Adrenal gland (tissue), 12 donors: ENCODE measurements around the gene ARHGEF25. TPM values are rescaled to one million over a fixed set of nuclear protein-coding genes. Genes with fewer than 3 reads are reported as not detected.

Source experiments
- DNase-seq, 7 donors: peaks; one replicate each; pipeline ENCODE4 v3.0.0-alpha.2; 2019 to 2020
- H3K27ac ChIP-seq, 5 donors: fragments of 200-600 bp; sonication (generic) in 4 of 5; 1 replicate in 3 of 5; 2 replicates in 2 of 5; pipeline versions ENCODE4 v1.5.1 to v1.8.0; 2016 to 2020; ENCODE audit warnings: mild to moderate bottlenecking in 1 of 5
- H3K27me3 ChIP-seq: fragments of 200-600 bp; 2 replicates; pipeline ENCODE4 v1.8.0; 2021
- H3K36me3 ChIP-seq, 2 donors: fragments of 200-600 bp; replicated peaks in 1 of 2; 1 replicate in 1 of 2; 2 replicates in 1 of 2; pipeline versions ENCODE4 v1.5.1 to v1.8.0; 2018 to 2022
- H3K4me1 ChIP-seq, 2 donors: fragments of 200-600 bp; replicated peaks in 1 of 2; 1 replicate in 1 of 2; 2 replicates in 1 of 2; pipeline versions ENCODE4 v1.5.1 to v1.8.0; 2018 to 2021
- H3K4me3 ChIP-seq, 4 donors: fragments of 200-600 bp; sonication (generic) in 3 of 4; one replicate each; pipeline ENCODE4 v1.5.1; 2016 to 2018
- H3K9me3 ChIP-seq, 3 donors: fragments of 200-600 bp; sonication (generic) in 1 of 3; replicated peaks in 1 of 3; 1 replicate in 2 of 3; 2 replicates in 1 of 3; pipeline versions ENCODE4 v1.5.1 to v1.8.0; 2016 to 2021
- CTCF ChIP-seq, 6 experiments: fragments of 450-650 bp in 4 of 6; fragments of 200-600 bp in 2 of 6; sonication (generic) in 1 of 6; IDR thresholded peaks; 1 replicate in 5 of 6; 2 replicates in 1 of 6; pipeline versions ENCODE4 v1.5.1 to v1.8.0; 2016 to 2021; ENCODE audit warnings: antibody characterized with exemption in 6 of 6, mild to moderate bottlenecking in 2 of 6, moderate library complexity in 1 of 6
- POLR2A ChIP-seq, 2 donors: fragments of 450-650 bp; IDR thresholded peaks; one replicate each; pipeline ENCODE4 v1.6.1; 2017; ENCODE audit warnings: antibody characterized with exemption in 2 of 2, mild to moderate bottlenecking in 2 of 2, moderate library complexity in 1 of 2
- WGBS, 4 donors: extraction: QIAGEN DNeasy Blood & Tissue Kit in 2 of 4; methylation state at CpG; one replicate each; pipeline versions ENCODE4 v1.1.5 to v1.1.7; 2013 to 2017; 5-methylcytosine and 5-hydroxymethylcytosine counted together
- intact Hi-C, 2 donors: fragments of 100-400 bp; cut with DNase I; formaldehyde crosslinking; loops; one replicate each; pipeline versions ENCODE4 v1.14.1 to v1.15.0; 2022 to 2023
- polyA plus RNA-seq, 3 donors: library from polyadenylated mRNA; stranded (reverse); fragments of 200-250 nt in 2 of 3; fragments of 350-450 nt in 1 of 3; fragmentation: Illumina TruSeq in 1 of 3; extraction: RNeasy Lipid Tissue Mini Kit (QIAGEN cat#74804) in 1 of 3; gene quantifications; one replicate each; pipeline ENCODE4 v1.2.3, GENCODE V29; 2013 to 2014
- total RNA-seq, 9 donors: library from RNA; depleted of rRNA in 4 of 9; stranded (reverse); fragments of >200 nt in 4 of 9; fragments of 120-200 nt in 1 of 9; fragmentation: NEBNext Ultra II Directional in 1 of 9; extraction: Animal tissue kit (Norgen Biotek cat#: 25700) in 1 of 9; gene quantifications; one replicate each; pipeline versions ENCODE4 v1.1.0 to v1.2.4, GENCODE V29; 2013 to 2023
- donor health status: healthy with polysubstance abuse.
- donor health status: Bipolar disorder and iron deficiency.
- donor health status: DM: yes; HTN: yes; CAD: no.
- donor health status: DM: no; HTN: no; CAD: no.
- donor health status: DM: no; HTN: no; CAD: no.
- donor health status: DM: yes; HTN: yes; CAD: no.

ARHGEF25 gene
- total and polyA plus RNA-seq, 12 donors: 4.9 to 86.4 (median 9.9) TPM

GRCh38 chr12:57619434-57620244 lies 8.4 kb downstream of the ARHGEF25 start:
- no peaks in the 10 kb centered on the region for H3K36me3 ChIP-seq
- no peak for DNase-seq
- no peak for TF ChIP-seq POLR2A (IDR thresholded peaks at IDR 0.05)
- no peak for TF ChIP-seq CTCF (IDR thresholded peaks at IDR 0.05)
- H3K27ac ChIP-seq: no peak overlapping the region
- H3K4me3 ChIP-seq: no peak overlapping the region
- WGBS, 4 donors: 23 to 53% (median 31%) methylated on average over 30 to 46 of the region's 46 CpGs
- peaks cover 6 to 15% of the 10 kb centered on the region in 2 donors for H3K4me1 ChIP-seq
- intact Hi-C loops: loop anchor here in 1 of 2 donors (2.0 kb wide), 1 partner anchor 37 kb away; no protein-coding TSS in a partner anchor
- no peaks in the 10 kb centered on the region for H3K9me3 ChIP-seq
- peaks cover 30% of the 10 kb centered on the region for H3K27me3 ChIP-seq

GRCh38 chr12:57620245-57620935 lies 9.2 kb downstream of the ARHGEF25 start:
- TF ChIP-seq POLR2A (IDR thresholded peaks at IDR 0.05) (no peak), CTCF (IDR thresholded peaks at IDR 0.05) (no peak)
- H3K36me3 ChIP-seq: no peaks in the 10 kb centered on the region
- H3K27ac ChIP-seq: no peak overlapping the region
- peaks cover 6 to 15% of the 10 kb centered on the region in 2 donors for H3K4me1 ChIP-seq
- H3K9me3 ChIP-seq: no peaks in the 10 kb centered on the region
- H3K4me3 ChIP-seq: no peak overlapping the region
- intact Hi-C loops: loop anchor here in 1 of 2 donors (2.0 kb wide), 1 partner anchor 38 kb away; no protein-coding TSS in a partner anchor
- peaks cover 32% of the 10 kb centered on the region for H3K27me3 ChIP-seq
- WGBS, 4 donors: 23 to 60% (median 32%) methylated on average over 11 to 13 of the region's 13 CpGs
- no peak for DNase-seq

- H3K27me3 ChIP-seq: peaks cover 38% of the 10 kb centered on the region
- peaks cover 6 to 15% of the 10 kb centered on the region in 2 donors for H3K4me1 ChIP-seq
- H3K9me3 ChIP-seq: no peaks in the 10 kb centered on the region
- intact Hi-C loops: loop anchor here in 1 of 2 donors (2.0 kb wide), 1 partner anchor 38 kb away; no protein-coding TSS in a partner anchor
- peak in 1 of 7 donors; percentile 44 for DNase-seq
- no peaks in the 10 kb centered on the region for H3K36me3 ChIP-seq
- peak overlapping the region in 1 of 4 donors; percentile 44 for H3K4me3 ChIP-seq
- no peak overlapping the region for H3K27ac ChIP-seq
- no peak for TF ChIP-seq CTCF (IDR thresholded peaks at IDR 0.05)
- TF ChIP-seq POLR2A (IDR thresholded peaks at IDR 0.05): no peak
- 9 to 30% (median 14%) methylated on average over 26 to 42 of the region's 42 CpGs for WGBS, 4 donors
Observed at GRCh38 chr12:57620936-57621496, 9.8 kb downstream of the ARHGEF25 start.
